ACC112 (cell line): ENCODE data around the gene LETMD1.

ENCODE experiments used
- H2AFZ ChIP-seq: fragments of 200-600 bp; sonication (generic); one replicate; pipeline ENCODE4 v1.6.0; 2017; ENCODE audit warnings: antibody characterized with exemption, low read length; ENCODE audit not compliant: unreplicated experiment
- H3K27ac ChIP-seq: fragments of 200-600 bp; sonication (generic); 2 replicates; pipeline ENCODE4 v1.5.1; 2014; ENCODE audit warnings: low read depth, mild to moderate bottlenecking, antibody characterized with exemption, low read length, moderate library complexity
- H3K27me3 ChIP-seq: fragments of 200-600 bp; sonication (generic); 2 replicates; pipeline ENCODE4 v1.6.1; 2014; ENCODE audit warnings: mild to moderate bottlenecking, antibody characterized with exemption, low read length, moderate library complexity, mixed read lengths; ENCODE audit not compliant: insufficient read depth
- H3K36me3 ChIP-seq: fragments of 200-600 bp; sonication (generic); 2 replicates; pipeline ENCODE4 v1.6.1; 2016; ENCODE audit warnings: mild to moderate bottlenecking, antibody characterized with exemption, low read length, moderate library complexity, mixed read lengths; ENCODE audit not compliant: insufficient read depth
- H3K4me1 ChIP-seq: fragments of 200-600 bp; sonication (generic); one replicate; pipeline ENCODE4 v1.6.1; 2016; ENCODE audit warnings: low read length, mixed read lengths; ENCODE audit not compliant: insufficient read depth, unreplicated experiment, control insufficient read depth
- H3K4me3 ChIP-seq: fragments of 200-600 bp; sonication (generic); 2 replicates; pipeline ENCODE4 v1.5.1; 2014; ENCODE audit warnings: mild to moderate bottlenecking, low read depth, low read length
- H3K79me2 ChIP-seq: fragments of 200-600 bp; sonication (generic); one replicate; pipeline ENCODE4 v1.6.0; 2016; ENCODE audit warnings: low read length; ENCODE audit not compliant: control insufficient read depth, unreplicated experiment, insufficient read depth

Gene LETMD1

DNA sequence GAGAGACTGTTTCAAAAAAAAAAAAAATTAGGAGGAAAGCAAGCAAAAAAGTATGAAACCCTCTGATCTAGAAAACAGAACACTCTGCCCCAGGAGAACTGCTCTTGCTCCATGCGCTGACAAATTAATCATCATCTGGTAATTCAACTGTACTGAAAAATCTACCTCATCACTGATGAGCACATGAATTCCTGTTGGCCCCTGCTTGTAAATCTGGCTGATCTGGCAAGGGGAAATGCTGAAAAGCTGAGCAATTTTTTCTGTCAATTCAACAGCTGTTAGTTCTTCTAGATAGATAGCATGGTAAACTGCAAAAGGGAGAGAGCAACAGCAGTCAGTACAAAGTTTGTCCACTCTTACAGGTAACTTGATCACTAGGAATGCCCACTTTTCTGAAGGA, 50.5 kb downstream of the LETMD1 start:
- no peaks in the 10 kb centered on the region for H3K27me3 ChIP-seq

DNA sequence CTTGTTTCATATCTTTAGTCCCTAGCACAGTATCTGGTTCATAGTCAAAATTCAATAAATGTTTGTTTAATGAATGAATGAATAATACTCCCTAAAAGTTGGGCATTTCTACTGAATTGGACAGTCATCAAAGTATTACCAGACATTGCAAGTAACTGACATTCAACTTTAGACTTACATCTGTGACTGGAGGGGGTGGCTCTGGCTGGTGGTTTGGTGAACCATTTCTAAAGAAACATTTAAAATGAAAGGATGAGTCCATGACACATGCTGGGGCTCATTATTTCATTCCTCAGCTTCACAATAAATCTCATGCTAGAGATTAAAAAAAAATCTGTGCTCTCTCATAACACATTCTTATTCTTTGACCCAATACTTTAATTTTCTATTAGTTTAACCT, 55.9 kb downstream of the LETMD1 start:
- H3K4me1 ChIP-seq: no peaks in the 10 kb centered on the region
- no peaks in the 10 kb centered on the region for H3K27me3 ChIP-seq
- H3K27ac ChIP-seq: no peak overlapping the region
- H3K4me3 ChIP-seq: no peak overlapping the region
- H3K79me2 ChIP-seq: no peaks in the 10 kb centered on the region
- H2AFZ ChIP-seq: no peak overlapping the region
- peaks cover 24% of the 10 kb centered on the region for H3K36me3 ChIP-seq

More for the DNA sequence above, 50.5 kb downstream of the LETMD1 start:
- Histone ChIP-seq H3K79me2 (no peaks in the 10 kb centered on the region), H3K36me3 (peaks cover 19% of the 10 kb centered on the region), H2AFZ (no peak overlapping the region), H3K27ac (no peak overlapping the region), H3K4me3 (no peak overlapping the region), H3K4me1 (no peaks in the 10 kb centered on the region)

DNA sequence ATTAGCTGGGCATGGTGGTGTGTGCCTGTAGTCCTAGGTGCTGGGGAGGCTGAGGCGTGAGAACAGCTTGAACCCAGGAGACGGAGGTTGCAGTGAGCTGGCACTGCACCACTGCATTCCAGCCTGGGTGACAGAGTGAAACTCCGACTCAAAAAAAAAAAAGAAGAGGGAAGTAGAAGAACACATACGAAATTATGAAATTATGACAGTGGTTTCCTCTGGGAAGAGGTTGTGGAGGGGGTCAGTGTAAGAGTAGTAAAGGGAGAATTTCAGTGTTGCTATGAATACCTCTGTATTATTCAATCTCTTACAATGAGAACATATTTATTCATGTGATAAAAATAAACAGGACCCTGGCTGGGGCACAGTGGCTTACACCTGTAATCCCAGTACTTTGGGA, 60.0 kb downstream of the LETMD1 start:
- Histone ChIP-seq H3K27me3 (no peaks in the 10 kb centered on the region), H3K36me3 (peaks cover 18% of the 10 kb centered on the region), H3K27ac (no peak overlapping the region), H3K4me1 (no peaks in the 10 kb centered on the region), H2AFZ (no peak overlapping the region), H3K4me3 (no peak overlapping the region), H3K79me2 (no peaks in the 10 kb centered on the region)
